ENCODE measurements around the gene CHD2.
A peak's percentile ranks its signal among the peaks of the same experiment; 100 is the strongest.
"Not testable (repeated sequence)": the region's sequence is repeated elsewhere in the genome, so short reads cannot be mapped to it uniquely, and the experiment has no call there.

Gene CHD2

DNA sequence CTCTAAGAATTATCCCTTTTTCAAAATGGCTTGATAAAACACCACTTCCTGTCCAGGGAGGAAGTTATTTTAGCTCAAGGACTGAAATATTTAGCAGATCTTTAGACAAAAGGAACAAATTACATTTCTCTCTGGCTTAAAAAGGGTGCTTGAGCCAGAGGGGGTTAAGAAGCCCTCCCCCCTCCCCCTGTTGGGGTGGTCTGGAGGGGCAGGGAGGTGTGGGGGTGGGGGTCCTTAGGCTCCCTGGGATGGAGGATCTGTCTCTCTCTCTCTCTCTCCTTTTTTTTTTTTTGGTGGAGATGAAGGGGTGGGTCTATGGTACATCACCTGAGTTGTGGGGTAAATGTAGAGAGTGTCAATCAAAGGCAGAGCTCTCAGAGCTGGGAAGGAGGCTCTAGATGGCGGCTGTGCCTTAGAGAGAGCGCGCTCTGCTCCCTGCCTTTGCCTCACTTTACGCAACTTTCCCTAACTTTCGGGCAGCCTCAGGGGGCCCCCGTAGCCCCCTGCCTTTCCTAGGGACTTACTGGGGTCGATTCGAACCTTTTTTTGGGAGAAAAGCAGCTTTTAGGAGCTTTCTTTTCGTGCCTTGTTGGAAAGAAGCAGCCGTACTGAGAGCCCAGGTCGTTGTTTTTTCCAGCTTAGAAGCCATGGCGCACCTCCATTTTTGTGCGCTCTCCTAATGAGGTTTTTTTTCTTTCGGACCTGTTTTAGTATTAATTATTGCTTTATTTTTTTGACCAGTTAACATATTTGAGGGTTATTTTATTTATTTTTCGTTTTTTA is at the start of gene CHD2:
Gene CHD2, plus strand, starts transcription at position 377 of the 783 bp plus-strand sequence. CDS start 914 bp downstream, outside the sequence.
- DNase-seq (ENCODE audit: low read depth in 1 of 2, low spot score in 1 of 2): peak; percentile 50 to 51

DNA sequence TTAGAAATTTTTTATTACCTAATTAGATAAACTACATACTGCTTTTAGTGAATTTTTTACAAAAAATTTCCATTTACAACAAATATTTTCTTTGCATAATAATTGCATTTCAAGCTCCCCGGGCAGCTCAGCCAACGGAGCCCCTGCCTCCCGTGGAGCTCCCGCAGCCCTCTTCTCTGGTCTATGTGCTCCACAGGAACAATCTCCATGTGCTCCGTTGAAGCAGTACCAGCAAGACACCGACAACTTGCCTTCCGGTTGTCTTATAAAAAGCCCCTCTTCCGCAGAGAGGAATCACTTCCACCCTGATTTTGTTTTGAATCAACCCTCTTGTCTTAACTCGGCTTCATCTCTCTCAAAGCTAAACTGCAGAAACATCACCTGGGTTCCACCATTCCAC is 46.9 kb upstream of the CHD2 start:
- no peak for DNase-seq (ENCODE audit: low read depth in 1 of 2, low spot score in 1 of 2)

DNA sequence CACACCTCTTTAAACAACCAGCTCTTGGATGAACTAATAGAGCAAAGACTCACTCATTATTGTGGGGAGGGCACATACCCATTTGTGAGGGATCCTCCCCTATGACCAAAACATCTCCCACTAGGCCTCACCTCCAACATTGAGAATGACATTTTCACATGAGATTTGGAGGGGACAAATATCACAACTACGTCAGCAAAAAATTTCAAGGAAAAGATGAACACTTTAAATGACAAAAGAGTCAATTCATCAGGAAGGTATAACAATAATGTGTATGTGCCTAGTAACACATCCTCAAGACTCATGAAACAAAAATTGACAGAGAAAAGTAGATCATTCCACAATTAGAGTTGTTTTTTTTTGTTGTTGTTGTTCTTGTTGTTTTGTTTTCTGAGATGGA is 38.4 kb upstream of the CHD2 start:
- DNase-seq (ENCODE audit: low read depth in 1 of 2, low spot score in 1 of 2): no peak

DNA sequence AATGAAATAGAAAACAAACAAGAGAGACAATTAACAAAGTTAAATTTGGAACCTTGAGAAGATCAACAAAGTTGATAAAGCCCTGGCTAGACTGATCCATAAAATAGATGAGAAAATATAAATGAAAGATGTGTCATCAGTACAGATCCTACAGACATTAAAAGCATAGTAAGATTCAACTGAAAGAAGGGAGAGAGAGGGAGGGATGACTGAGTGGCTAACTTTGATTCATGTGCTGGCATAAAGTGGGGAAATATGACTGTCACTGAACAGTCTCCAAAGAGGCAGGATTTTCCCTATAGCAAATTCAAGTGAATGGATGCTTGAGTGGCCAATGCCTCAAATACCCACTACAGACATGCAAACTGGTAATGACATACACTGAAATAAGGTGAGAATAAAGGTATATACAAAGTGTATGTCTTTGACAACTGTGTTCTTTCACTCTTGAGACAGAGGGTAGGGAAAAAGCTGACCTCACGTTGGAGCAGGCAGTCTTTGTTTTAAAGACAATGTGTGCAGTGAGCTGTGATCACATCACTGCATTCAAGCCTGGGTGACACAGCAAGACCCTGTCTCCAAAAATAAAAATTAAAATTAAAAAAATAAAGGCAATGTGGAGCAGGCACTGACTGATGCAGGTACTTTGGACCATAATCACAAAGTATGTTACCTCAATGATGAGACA is 35.9 kb upstream of the CHD2 start:
- no peak for DNase-seq (ENCODE audit: low read depth in 1 of 2, low spot score in 1 of 2)

DNA sequence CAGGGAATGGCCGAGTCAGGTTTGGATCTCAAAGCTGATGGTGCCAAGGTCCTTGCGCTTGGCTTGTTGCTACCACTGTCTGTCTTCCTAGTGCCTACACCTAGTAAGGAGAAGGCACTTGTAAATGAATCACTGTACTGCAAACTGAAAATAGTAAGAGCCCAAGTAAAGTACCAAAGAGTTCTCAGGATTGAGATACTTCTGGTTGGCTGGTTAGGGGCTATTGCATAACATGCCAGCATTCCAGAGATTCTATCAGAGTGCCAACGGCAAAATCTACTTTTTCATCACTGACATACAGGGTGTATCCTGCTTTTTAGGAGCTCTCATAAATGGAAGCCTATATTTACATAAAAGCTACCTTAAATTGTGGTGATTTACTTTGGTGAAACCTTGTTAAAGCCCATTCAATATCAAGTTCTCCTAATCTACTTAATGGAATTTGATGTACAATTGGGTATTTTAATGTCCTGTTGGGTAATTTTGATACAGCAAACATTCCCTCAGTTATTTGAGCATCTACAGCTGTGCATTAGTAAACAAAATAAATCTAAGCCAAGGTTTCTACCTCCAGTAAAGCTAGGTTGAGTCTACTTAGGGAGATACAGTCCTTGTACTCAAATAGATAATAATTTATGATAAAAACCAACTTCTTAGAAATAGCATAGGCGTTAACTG is 30.7 kb upstream of the CHD2 start:
- no peak for DNase-seq (ENCODE audit: low read depth in 1 of 2, low spot score in 1 of 2)

DNA sequence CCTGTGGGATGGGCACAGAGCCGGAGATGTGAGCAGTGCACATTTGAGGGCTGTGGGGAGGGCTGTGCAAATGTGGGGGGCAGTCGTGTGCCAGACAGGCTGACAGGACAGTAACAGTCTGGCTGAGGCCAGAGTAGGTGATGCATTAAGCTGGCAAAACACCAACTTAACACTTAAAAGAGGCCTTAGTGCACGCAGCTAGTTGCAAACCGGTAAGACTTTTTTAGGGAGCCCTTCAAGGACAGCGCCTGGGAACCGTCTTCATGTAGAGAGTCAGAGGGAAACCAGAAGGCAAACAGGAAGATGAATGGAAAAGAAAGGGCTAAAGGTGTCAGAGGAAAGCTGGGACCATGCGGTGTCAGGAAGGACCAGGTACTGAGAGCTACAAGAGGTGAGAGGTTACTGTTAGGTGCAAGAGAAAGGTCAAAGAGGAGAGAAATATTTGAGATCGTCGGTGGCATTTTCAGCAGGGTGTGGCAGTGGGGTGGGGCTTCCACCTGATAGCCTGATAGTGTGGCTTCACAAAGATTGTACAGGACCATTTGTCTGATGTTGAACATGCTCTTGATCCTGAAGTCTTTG is 30.0 kb upstream of the CHD2 start:
- DNase-seq (ENCODE audit: low read depth in 1 of 2, low spot score in 1 of 2): no peak

DNA sequence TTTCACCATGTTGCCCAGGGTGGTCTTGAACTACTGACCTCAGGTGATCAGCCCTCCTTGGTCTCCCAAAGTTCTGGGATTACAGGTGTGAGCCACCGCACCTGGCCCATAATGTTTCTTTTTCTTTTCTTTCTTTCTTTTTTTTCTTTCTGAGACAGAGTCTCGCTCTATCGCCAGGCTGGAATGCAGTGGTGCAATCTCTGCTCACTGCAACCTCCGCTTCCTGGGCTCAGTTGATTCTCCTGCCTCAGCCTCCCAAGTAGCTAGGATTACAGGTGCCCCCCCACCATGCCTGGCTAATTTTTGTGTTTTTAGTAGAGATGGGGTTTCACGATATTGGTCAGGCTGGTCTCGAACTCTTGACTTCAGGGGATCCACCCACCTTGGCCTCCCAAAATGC is 27.2 kb upstream of the CHD2 start:
- DNase-seq (ENCODE audit: low read depth in 1 of 2, low spot score in 1 of 2): not testable (repeated sequence)

DNA sequence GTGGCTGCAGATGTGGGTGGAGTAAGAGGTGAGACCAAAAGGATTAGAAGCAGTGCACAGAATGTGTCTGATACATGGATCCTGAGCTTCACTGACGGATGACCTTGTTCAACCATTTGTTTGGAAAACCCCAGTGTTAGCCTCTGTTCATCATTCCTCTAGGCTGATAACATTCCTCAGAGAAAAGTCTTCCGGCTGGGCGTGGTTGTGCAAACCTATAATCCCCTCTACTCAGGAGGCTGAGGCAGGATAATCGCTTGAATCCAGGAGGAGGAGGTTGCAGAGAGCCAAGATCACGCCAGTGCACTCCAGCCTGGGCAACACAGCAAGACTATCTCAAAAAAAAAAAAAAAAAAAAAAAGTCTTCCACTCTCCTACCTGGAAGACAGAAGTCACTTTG is 23.1 kb upstream of the CHD2 start:
- DNase-seq (ENCODE audit: low read depth in 1 of 2, low spot score in 1 of 2): no peak

DNA sequence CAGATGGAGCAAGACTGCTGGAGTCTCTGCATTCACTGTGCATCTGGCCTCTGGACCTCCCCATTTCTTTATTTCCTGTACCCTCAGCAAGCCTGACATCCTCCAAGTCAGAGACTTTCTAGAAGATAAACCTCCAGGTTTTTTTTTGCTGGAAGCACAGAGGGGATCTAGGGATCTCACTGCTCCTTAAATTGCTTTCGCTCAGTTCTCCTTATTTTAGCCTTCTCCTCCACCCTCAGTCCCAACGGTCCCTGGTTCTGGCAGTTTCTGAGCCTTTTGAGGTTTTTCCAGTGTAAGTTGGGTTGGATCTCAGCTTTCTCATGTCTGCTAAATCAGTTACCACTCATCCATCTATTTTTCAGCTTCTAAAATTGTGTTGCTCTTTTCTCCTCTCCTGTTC is 22.7 kb upstream of the CHD2 start:
- DNase-seq (ENCODE audit: low read depth in 1 of 2, low spot score in 1 of 2): no peak

DNA sequence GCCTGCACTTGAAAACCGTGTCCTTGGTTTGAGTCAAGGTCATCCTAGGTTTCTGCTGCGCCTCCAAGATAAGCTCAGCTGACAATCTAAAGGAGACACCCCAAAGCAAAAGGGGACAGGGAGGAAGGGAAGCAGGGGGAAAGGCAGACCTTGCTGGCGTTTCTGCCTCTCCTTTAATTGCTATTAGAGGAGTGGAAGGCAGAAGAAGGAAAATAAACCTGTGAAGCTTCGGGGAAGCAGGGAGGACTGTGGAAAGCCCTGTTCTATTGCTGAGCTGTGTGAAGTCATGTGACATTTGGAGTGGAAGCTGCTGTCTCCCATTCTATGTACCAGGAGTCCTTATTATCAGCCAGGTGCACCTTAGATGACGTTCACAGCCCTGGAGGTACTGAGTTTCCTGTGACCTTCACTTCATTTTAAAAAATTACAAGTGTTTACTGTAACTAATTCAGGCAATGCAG is 21.5 kb upstream of the CHD2 start:
- DNase-seq (ENCODE audit: low read depth in 1 of 2, low spot score in 1 of 2): no peak

DNA sequence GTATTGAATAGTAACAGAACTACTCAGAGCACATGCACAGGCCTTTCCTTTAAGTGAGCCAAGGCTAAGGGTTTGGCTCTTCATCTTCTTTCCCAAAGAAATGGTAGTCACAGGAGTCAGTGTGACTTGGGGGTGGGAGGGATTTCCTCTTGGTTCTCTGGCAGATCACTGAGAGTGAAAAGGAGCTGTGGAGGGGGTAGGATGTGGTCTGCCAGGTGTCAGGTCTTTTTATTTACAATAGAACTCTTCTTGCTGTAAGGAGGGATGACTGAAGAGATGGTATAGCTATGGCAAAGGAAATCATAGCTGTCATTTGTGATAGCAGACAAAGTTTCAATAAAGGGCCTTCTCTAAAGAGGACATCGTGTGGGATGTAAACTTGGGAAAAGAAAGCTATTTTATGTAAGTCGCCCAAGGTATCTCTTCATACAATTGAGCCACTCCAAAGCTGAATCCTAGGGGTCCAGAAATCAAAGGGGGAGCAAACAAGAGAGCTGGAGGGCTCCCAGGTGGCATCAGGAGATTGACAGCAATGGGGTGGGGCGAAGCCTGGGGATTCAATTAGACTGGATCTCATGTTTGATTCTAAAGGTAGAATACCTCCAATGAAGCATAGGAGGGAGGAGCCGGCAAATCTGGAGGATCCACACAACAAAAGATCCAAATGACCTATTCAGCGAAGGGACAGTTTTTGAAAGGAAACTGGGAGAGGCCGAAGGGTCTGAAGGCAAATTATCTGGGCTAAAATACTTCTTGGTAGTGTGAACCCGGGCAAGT is 20.0 kb upstream of the CHD2 start:
- no peak for DNase-seq (ENCODE audit: low read depth in 1 of 2, low spot score in 1 of 2)

DNA sequence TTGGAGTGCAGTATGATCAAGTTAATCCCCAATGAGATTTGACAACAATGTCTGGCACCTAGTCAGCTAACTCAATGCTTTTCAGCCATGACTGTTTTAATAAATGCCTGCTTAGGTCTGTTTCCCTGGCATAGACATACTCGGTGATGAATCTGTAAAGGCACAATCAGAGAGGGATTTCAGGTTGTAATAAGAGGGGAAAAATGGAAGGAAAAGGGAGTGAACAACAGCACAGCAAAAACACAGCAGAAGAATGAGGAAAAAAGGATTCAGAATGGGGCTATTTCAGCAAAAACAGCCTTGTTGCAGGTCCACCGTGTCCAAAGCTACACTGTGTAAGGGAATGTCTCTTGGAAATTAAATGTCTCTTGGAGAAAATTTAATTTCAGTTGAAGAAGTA is 19.3 kb upstream of the CHD2 start:
- DNase-seq (ENCODE audit: low read depth in 1 of 2, low spot score in 1 of 2): no peak

DNA sequence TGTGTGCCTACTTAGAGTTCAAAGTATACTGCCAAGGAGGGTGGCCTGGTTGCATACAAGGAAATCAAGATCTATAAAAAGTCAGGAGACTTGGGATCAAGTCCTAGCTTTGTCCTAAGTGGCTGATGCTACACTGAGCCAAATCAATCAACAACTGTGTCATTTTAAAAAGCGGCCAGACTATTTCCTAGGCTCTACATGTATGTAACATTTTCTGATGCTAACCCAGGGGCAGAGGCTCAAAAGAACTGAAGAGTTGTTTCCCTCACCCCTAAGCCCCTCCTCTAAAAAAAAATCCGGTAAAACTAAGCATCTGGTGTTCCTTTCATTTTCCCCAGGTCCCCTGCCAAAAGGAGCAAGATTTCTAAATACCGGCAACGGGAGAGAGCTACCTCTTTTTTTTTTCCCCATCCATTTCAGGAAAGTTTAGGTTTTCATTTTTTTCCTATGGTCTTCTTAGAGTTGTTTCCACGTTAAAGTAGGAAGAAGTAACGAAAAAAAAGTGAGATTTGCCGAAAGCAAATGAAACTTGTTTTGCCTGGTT is 18.8 kb upstream of the CHD2 start:
- DNase-seq (ENCODE audit: low read depth in 1 of 2, low spot score in 1 of 2): no peak

DNA sequence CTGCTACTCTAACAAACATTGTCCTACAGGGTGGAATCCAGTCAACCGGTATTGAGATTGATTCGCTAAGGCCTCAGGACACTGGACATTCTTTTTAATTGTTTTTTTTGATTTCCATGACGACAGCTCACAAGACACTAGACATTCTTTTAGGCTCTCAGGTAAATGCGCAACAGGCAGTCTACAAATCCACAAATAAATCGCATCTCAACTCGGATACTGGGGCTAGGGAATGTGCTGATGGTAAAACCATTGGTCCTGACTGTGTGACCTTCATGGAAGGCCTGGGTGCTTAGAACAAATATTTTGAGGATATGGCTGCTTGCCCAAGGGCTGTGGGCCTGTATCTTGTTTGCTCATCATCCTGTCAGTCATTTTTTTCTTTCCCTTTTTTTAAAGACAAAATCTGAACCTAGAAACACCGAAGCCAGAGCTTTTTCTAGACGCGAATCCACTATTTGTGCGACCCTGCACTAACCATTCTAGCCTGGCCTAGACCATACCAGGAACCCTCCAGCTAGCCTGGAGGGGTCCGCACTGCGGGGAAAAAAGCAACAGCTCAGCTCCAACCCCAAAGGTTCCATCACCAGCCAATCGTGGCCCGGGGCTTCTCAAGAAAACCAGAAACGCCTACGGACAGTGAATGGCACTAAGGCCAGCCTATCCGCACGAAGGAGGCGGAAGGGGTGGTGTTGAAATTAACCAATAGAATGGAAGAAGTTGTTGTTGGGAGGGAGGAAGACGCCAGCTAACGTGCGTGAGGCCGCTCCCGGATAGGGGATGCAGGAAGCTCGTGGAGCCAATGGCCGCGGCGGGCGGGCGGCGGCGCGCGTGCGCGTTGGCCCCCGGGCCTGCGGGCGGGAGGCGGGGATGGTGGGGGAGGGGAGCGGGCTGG is 18.1 kb upstream of the CHD2 start:
- DNase-seq (ENCODE audit: low read depth in 1 of 2, low spot score in 1 of 2): peak; percentile 97 to 99

DNA sequence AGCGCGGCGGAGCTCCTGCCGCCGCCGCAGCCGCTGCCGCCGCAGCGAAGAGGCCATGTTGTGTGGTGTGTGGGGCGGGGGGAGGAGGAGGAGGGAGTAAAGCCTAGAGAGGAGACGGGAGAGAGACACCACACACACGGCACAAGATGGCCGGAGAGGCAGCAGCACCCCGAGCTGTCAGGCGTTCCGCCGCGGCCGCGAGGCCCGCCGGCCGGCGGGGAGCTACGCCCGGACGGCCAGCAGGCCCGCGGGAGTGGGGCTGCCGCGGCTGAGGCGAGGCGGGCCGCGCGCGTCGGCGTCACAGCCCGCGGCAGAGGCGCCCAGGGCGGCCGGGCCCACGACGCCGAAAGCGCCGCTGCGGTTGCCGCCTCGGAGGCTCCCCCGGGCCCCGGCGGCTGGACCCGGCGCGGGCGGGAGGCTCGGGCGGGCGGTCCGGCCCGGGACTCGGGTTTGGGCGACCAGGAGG is 17.4 kb upstream of the CHD2 start:
- DNase-seq (ENCODE audit: low read depth in 1 of 2, low spot score in 1 of 2): no peak

DNA sequence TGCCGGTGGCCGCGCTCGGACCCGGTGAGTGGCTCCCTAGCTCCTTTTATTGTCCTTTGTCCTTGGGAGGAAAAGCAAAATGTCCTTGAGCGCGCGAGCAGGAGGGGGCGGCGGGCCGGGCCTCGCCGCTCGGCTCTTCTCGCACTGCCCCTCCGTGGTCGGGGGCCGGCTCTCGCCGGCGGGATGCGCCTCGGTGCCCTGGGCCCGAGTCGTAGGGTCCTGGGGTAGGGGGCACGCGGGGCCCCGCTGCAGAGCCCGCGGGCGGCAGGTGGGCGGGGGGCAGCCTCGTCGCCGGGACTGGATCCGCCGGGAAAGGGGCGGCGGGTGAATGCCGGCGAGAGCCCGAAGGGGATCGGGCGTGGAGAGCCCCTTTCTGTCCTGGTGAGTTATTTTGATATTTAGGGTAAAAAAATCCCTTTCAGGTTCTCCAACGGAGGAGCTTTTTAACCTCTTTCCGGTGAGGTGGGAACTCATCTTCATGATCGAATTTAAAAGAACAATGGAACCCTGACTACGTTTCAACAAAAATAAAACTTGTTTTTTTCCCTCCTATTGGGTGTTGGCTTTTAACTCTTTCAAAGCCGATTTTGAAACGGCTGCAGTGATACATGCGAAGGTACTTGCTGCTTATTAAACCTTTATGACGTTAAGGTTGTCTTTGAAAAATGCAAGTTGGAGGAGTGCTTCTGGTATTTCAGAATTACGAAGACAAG is 16.8 kb upstream of the CHD2 start:
- peak in 1 of 2 donors; percentile 21 for DNase-seq (ENCODE audit: low read depth in 1 of 2, low spot score in 1 of 2)

DNA sequence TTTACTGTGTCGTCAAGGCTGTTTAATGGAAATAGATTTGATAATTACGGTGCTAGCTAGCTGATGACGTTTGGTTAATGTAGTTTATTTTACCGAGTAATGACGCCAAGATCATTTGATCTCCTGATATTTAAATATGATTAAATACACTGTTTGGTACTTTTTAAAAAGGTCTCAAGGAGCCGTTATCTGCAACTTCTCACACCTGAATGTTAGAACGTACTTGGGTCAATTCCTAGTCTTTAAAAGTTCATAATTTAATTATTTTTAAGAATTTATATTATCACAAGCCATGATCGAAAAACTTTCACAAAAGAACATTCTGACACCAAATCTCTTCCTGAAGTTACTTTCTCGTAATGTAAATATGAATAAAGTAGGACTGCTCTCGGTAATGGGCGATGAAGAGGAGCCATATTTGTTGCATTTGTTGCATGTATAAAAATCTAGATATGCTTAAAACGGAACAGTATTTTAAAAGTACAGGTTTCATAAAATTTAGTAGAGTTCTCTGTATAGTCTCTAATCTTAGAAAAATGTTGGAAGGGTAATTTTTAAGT is 16.2 kb upstream of the CHD2 start:
- DNase-seq (ENCODE audit: low read depth in 1 of 2, low spot score in 1 of 2): no peak

DNA sequence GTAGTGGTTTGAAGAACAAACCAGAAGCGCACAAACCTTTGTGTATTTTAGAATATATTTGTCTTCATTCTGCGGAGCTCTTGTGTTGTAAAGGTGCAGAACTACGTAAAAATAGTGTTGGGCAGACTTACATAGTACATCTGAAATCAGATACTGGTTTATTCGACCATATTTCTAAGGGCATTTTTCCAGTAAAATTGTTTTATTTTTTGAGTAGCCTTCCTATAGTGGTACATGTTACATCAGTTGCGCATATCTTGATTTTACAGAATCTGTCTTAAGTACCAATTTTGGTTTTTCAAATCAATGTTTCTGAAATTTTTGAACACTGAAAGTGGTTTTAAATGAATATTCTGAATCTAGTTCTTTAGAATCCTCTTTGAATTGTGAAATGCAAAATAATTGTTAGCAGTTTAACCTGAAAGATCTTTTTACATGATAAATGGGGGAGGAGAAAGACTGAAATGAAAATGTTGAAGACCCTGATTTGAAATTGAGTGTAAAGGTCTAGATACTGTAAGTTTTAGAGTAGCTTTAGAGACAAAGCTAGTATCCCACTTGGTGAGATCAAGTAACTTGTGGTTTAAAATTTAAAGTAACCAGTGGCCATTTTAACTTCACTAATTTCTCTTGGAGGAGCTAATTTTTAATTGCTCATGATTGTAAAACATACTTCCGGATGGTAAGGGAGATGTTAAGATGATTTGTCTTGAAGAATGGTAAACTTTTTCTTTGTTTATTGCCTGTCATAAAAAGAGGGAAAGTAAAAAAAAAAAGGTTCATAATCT is 15.5 kb upstream of the CHD2 start:
- no peak for DNase-seq (ENCODE audit: low read depth in 1 of 2, low spot score in 1 of 2)

Measured in activated T-helper 1 cell treated with anti-CD3 and anti-CD28 coated beads, Interleukin-2, amount 50 U/mL, for 16 hours (primary cell).